PC-9 (cell line): ENCODE results near the gene IKZF3. TPM values are rescaled to one million over a fixed set of nuclear protein-coding genes. Genes with fewer than 3 reads are reported as not detected.

Source experiments
- BruUV-seq: library from RNA; stranded (reverse); fragments of 400-500 nt; replicated peaks from 2 replicates; lab custom pipeline; 2021; lab: Mats Ljungman, UMichigan
- CTCF ChIA-PET: fragments of 300-600 bp; sonication (Branson Sonifier 250); formaldehyde crosslinking; loops from one replicate; lab custom pipeline; 2022; ENCODE audit warnings: antibody characterized with exemption; lab: Charles Lee
- POLR2A ChIA-PET: fragments of 300-600 bp; sonication (Branson Sonifier 250); formaldehyde crosslinking; loops from one replicate; lab custom pipeline; 2022; ENCODE audit warnings: antibody characterized with exemption; ENCODE audit not compliant: unreplicated experiment; lab: Charles Lee
- DNase-seq, 2 experiments: peaks; one replicate each; pipeline versions ENCODE4 v3.0.0 to v3.0.0-alpha.2; 2015 to 2022; ENCODE audit warnings: mixed read lengths in 1 of 2
- H2AFZ ChIP-seq: fragments of 200-600 bp; sonication (generic); 2 replicates; pipeline ENCODE4 v1.8.1; 2017; ENCODE audit warnings: antibody characterized with exemption
- H3F3A ChIP-seq: fragments of 200-600 bp; sonication (generic); 2 replicates; pipeline ENCODE4 v1.8.1; 2017; ENCODE audit warnings: antibody characterized with exemption, mild to moderate bottlenecking, low read depth; ENCODE audit not compliant: insufficient read depth
- H3K27ac ChIP-seq: fragments of 200-600 bp; sonication (generic); 2 replicates; pipeline ENCODE4 v1.6.1; 2016; ENCODE audit warnings: mixed run types
- H3K27me3 ChIP-seq: fragments of 200-600 bp; sonication (generic); 2 replicates; pipeline ENCODE4 v1.6.1; 2016; ENCODE audit warnings: low read depth, mixed run types; ENCODE audit not compliant: insufficient read depth
- H3K36me3 ChIP-seq: fragments of 200-600 bp; sonication (generic); 2 replicates; pipeline ENCODE4 v1.6.1; 2016; ENCODE audit warnings: low read depth, mixed run types
- H3K4me1 ChIP-seq: fragments of 200-600 bp; sonication (generic); replicated peaks from 2 replicates; pipeline ENCODE4 v1.6.1; 2016; ENCODE audit warnings: mixed run types; ENCODE audit not compliant: insufficient read depth
- H3K4me2 ChIP-seq: fragments of 200-600 bp; sonication (generic); 2 replicates; pipeline ENCODE4 v1.6.1; 2017; ENCODE audit warnings: mixed run types
- H3K4me3 ChIP-seq: fragments of 200-600 bp; sonication (generic); 2 replicates; pipeline ENCODE4 v1.6.1; 2016; ENCODE audit warnings: mixed run types
- H3K79me2 ChIP-seq: fragments of 200-600 bp; sonication (generic); 2 replicates; pipeline ENCODE4 v1.6.1; 2017; ENCODE audit warnings: low read depth, mixed run types
- H3K9me2 ChIP-seq: fragments of 200-600 bp; sonication (generic); 2 replicates; pipeline ENCODE4 v1.8.1; 2017; ENCODE audit warnings: mild to moderate bottlenecking; ENCODE audit not compliant: insufficient read depth
- H3K9me3 ChIP-seq: fragments of 200-600 bp; sonication (generic); 2 replicates; pipeline ENCODE4 v1.8.1; 2016; ENCODE audit warnings: low read depth; ENCODE audit not compliant: insufficient read depth
- H4K20me1 ChIP-seq: fragments of 200-600 bp; sonication (generic); 2 replicates; pipeline ENCODE4 v1.8.1; 2017; ENCODE audit not compliant: insufficient read depth
- CTCF ChIP-seq: fragments of 200-600 bp; sonication (generic); conservative IDR thresholded peaks from 2 replicates; pipeline ENCODE4 v1.6.1; 2017; ENCODE audit warnings: mixed run types, antibody characterized with exemption, mild to moderate bottlenecking, moderate library complexity
- EZH2 ChIP-seq: fragments of 200-600 bp; sonication (generic); IDR thresholded peaks from 2 replicates; pipeline ENCODE4 v1.8.0; 2017; ENCODE audit warnings: antibody characterized with exemption, low read depth
- intact Hi-C: fragments of 100-400 bp; cut with micrococcal nuclease; formaldehyde crosslinking; loops from one replicate; pipeline ENCODE4 v1.10.0; 2022; ENCODE audit not compliant: unreplicated experiment
- total RNA-seq: library from RNA; stranded (reverse); gene quantifications from 2 replicates; pipeline ENCODE4 v1.2.3, GENCODE V29; 2021

The IKZF3 gene
- total RNA-seq, 1 experiment from 2014 or later: 0.04 TPM

- no peaks in the 10 kb centered on the region for H4K20me1 ChIP-seq
- 0 out of 2 replicates have a peak overlapping the region, but pooled peaks have one; percentile 0 for H3K4me2 ChIP-seq
- no peaks in the 10 kb centered on the region for H3K36me3 ChIP-seq
- no peak overlapping the region for H2AFZ ChIP-seq
- H3K4me1 ChIP-seq: peaks cover 8% of the 10 kb centered on the region; the same call in 1 of the 2 replicates
- H3K9me3 ChIP-seq: peaks cover 5% of the 10 kb centered on the region; the same call in 1 of the 2 replicates
- no peaks in the 10 kb centered on the region for H3K27me3 ChIP-seq
- no peaks in the 10 kb centered on the region for H3F3A ChIP-seq
- no peaks in the 10 kb centered on the region for H3K9me2 ChIP-seq
- no peak for TF ChIP-seq CTCF
- TF ChIP-seq EZH2: no peak
- H3K4me3 ChIP-seq: no peak overlapping the region
- POLR2A ChIA-PET: no interaction called here
- CTCF ChIA-PET: no interaction called here
- no TSS peak for BruUV-seq
- H3K79me2 ChIP-seq: no peaks in the 10 kb centered on the region
- H3K27ac ChIP-seq: peak overlapping the region; percentile 38; the same call in 1 of the 2 replicates
- intact Hi-C loops: no loop called here
- peak in 1 of 2 experiments; percentile 54 for DNase-seq
Observed at GRCh38 chr17:39834017-39834416, 30.1 kb downstream of the IKZF3 start.

- no peak for DNase-seq
- Histone ChIP-seq H4K20me1 (no peaks in the 10 kb centered on the region), H3K4me3 (no peak overlapping the region), H3K9me3 (no peaks in the 10 kb centered on the region), H3K4me1 (peaks cover 13% of the 10 kb centered on the region), H3K27me3 (no peaks in the 10 kb centered on the region), H3K9me2 (no peaks in the 10 kb centered on the region), H2AFZ (no peak overlapping the region), H3F3A (no peaks in the 10 kb centered on the region), H3K36me3 (no peaks in the 10 kb centered on the region), H3K27ac (no peak overlapping the region), H3K4me2 (no peak overlapping the region), H3K79me2 (no peaks in the 10 kb centered on the region)
- intact Hi-C loops: no loop called here
- TF ChIP-seq EZH2: no peak
- TF ChIP-seq CTCF: no peak
- POLR2A ChIA-PET: interaction anchor here (0.6 to 0.7 kb wide), 3 partner anchors 14 to 258 kb away, joined by 5 read pairs; no protein-coding TSS in a partner anchor
- CTCF ChIA-PET: no interaction called here
- BruUV-seq: no TSS peak
Observed at GRCh38 chr17:39831588-39831987, 32.5 kb downstream of the IKZF3 start.

GRCh38 chr17:39828443-39828842, 35.7 kb downstream of the IKZF3 start:
- Histone ChIP-seq H3K9me2 (no peaks in the 10 kb centered on the region), H3K27ac (no peak overlapping the region), H3K36me3 (no peaks in the 10 kb centered on the region), H3K27me3 (no peaks in the 10 kb centered on the region), H3K4me2 (no peak overlapping the region), H3K79me2 (no peaks in the 10 kb centered on the region), H3F3A (no peaks in the 10 kb centered on the region), H3K9me3 (peaks cover 11% of the 10 kb centered on the region), H2AFZ (no peak overlapping the region), H3K4me3 (no peak overlapping the region), H3K4me1 (peaks cover 5% of the 10 kb centered on the region), H4K20me1 (no peaks in the 10 kb centered on the region)
- no peak for TF ChIP-seq CTCF
- TF ChIP-seq EZH2: no peak
- CTCF ChIA-PET: no interaction called here
- no peak for DNase-seq
- POLR2A ChIA-PET: interaction anchor here (0.7 kb wide), 1 partner anchor 1633 kb away, joined by 3 read pairs; no protein-coding TSS in a partner anchor
- intact Hi-C loops: no loop called here
- BruUV-seq: no TSS peak
